ENCODE measurements around the gene CSNK2B. TPM values are rescaled to one million over a fixed set of nuclear protein-coding genes. Genes with fewer than 3 reads are reported as not detected.

Gene CSNK2B
- total RNA-seq, 1 experiment from 2014 or later, result 213 TPM

- in situ Hi-C loops (cut with HindIII; ENCODE audit: low pct_unique_long_range_greater_than_20kb, low sequenced_read_pairs), result no loop called here
- DNase-seq (ENCODE audit: low read depth, low spot score), result no peak
Measured at GRCh38 chr6:31719001-31719400, 53.1 kb downstream of the CSNK2B start.

Small RNAs within 50 kb of the gene (small RNA-seq; reads per million reads assigned to genes)
- gene LY6G6D (0 reads per million in 2 experiments), gene MIR4646 (0 reads per million in 2 experiments), gene MIR6832 (0 reads per million in 2 experiments), gene RF00019 (0 reads per million in 2 experiments), gene SNORA38 (10.4 to 27.6 reads per million in 2 experiments)

Other genes starting within 250 kb of the CSNK2B start
- gene MICB, start 167.9 kb upstream of the CSNK2B start, total RNA-seq (2014; rRNA removed; shearing (Covaris generic)), result 4.9 and 7.0 TPM in 2 replicates
- gene MCCD1, start 137.1 kb upstream of the CSNK2B start, total RNA-seq (2014; rRNA removed; shearing (Covaris generic)), result not detected in 2 replicates
- 384 and 391 TPM in 2 replicates for gene DDX39B, start 124.1 kb upstream of the CSNK2B start, total RNA-seq (2014; rRNA removed; shearing (Covaris generic))
- gene ATP6V1G2, start 119.5 kb upstream of the CSNK2B start, total RNA-seq (2014; rRNA removed; shearing (Covaris generic)), result 0.32 and 0.45 TPM in 2 replicates
- 17.2 and 17.8 TPM in 2 replicates for gene NFKBIL1, start 118.5 kb upstream of the CSNK2B start, total RNA-seq (2014; rRNA removed; shearing (Covaris generic))
- not detected in 2 replicates for gene LTA, start 93.8 kb upstream of the CSNK2B start, total RNA-seq (2014; rRNA removed; shearing (Covaris generic))
- gene TNF, start 90.5 kb upstream of the CSNK2B start, total RNA-seq (2014; rRNA removed; shearing (Covaris generic)), result not detected in 2 replicates
- gene LTB, start 83.7 kb upstream of the CSNK2B start, total RNA-seq (2014; rRNA removed; shearing (Covaris generic)), result not detected in 2 replicates
- not detected in 2 replicates for gene LST1, start 79.8 kb upstream of the CSNK2B start, total RNA-seq (2014; rRNA removed; shearing (Covaris generic))
- not detected in 2 replicates for gene NCR3, start 73.1 kb upstream of the CSNK2B start, total RNA-seq (2014; rRNA removed; shearing (Covaris generic))
- gene AIF1, start 50.8 kb upstream of the CSNK2B start, total RNA-seq (2014; rRNA removed; shearing (Covaris generic)), result not detected in 2 replicates
- 32.0 and 48.6 TPM in 2 replicates for gene PRRC2A, start 45.4 kb upstream of the CSNK2B start, total RNA-seq (2014; rRNA removed; shearing (Covaris generic))
- 110 and 149 TPM in 2 replicates for gene BAG6, start 13.4 kb upstream of the CSNK2B start, total RNA-seq (2014; rRNA removed; shearing (Covaris generic))
- gene APOM, start 10.2 kb upstream of the CSNK2B start, total RNA-seq (2014; rRNA removed; shearing (Covaris generic)), result 0.42 and 0.43 TPM in 2 replicates
- gene C6orf47, start 5.3 kb upstream of the CSNK2B start, total RNA-seq (2014; rRNA removed; shearing (Covaris generic)), result 24.5 and 25.6 TPM in 2 replicates
- 17.8 and 18.5 TPM in 2 replicates for gene GPANK1, start 1.1 kb upstream of the CSNK2B start, total RNA-seq (2014; rRNA removed; shearing (Covaris generic))
- gene LY6G5B, start 3.9 kb downstream of the CSNK2B start, total RNA-seq (2014; rRNA removed; shearing (Covaris generic)), result 0.85 and 0.87 TPM in 2 replicates
- 0.48 TPM in 1 of 2 replicates, not detected in the other for gene LY6G5C, start 15.0 kb downstream of the CSNK2B start, total RNA-seq (2014; rRNA removed; shearing (Covaris generic))
- gene ABHD16A, start 37.2 kb downstream of the CSNK2B start, total RNA-seq (2014; rRNA removed; shearing (Covaris generic)), result 53.0 and 55.0 TPM in 2 replicates
- not detected in 2 replicates for gene LY6G6F, start 40.8 kb downstream of the CSNK2B start, total RNA-seq (2014; rRNA removed; shearing (Covaris generic))
- gene LY6G6D, start 49.3 kb downstream of the CSNK2B start, total RNA-seq (2014; rRNA removed; shearing (Covaris generic)), result not detected in 2 replicates
- not detected in 2 replicates for gene LY6G6C, start 55.7 kb downstream of the CSNK2B start, total RNA-seq (2014; rRNA removed; shearing (Covaris generic))
- gene MPIG6B, start 57.3 kb downstream of the CSNK2B start, total RNA-seq (2014; rRNA removed; shearing (Covaris generic)), result not detected in 2 replicates
- 4.6 and 4.7 TPM in 2 replicates for gene DDAH2, start 63.2 kb downstream of the CSNK2B start, total RNA-seq (2014; rRNA removed; shearing (Covaris generic))
- gene CLIC1, start 70.5 kb downstream of the CSNK2B start, total RNA-seq (2014; rRNA removed; shearing (Covaris generic)), result 466 and 467 TPM in 2 replicates
- gene MSH5, start 73.9 kb downstream of the CSNK2B start, total RNA-seq (2014; rRNA removed; shearing (Covaris generic)), result 16.1 and 17.5 TPM in 2 replicates
- 1.1 and 1.7 TPM in 2 replicates for gene SAPCD1, start 96.6 kb downstream of the CSNK2B start, total RNA-seq (2014; rRNA removed; shearing (Covaris generic))
- gene VWA7, start 111.2 kb downstream of the CSNK2B start, total RNA-seq (2014; rRNA removed; shearing (Covaris generic)), result not detected in 2 replicates
- 38.9 and 53.0 TPM in 2 replicates for gene VARS1, start 129.7 kb downstream of the CSNK2B start, total RNA-seq (2014; rRNA removed; shearing (Covaris generic))
- gene LSM2, start 140.9 kb downstream of the CSNK2B start, total RNA-seq (2014; rRNA removed; shearing (Covaris generic)), result 45.6 and 47.0 TPM in 2 replicates
- gene HSPA1L, start 149.2 kb downstream of the CSNK2B start, total RNA-seq (2014; rRNA removed; shearing (Covaris generic)), result 0.29 TPM in 2 replicates
- 7.1 and 8.2 TPM in 2 replicates for gene HSPA1A, start 149.5 kb downstream of the CSNK2B start, total RNA-seq (2014; rRNA removed; shearing (Covaris generic))
- 104 TPM in 2 replicates for gene HSPA1B, start 161.7 kb downstream of the CSNK2B start, total RNA-seq (2014; rRNA removed; shearing (Covaris generic))
- 213 and 215 TPM in 2 replicates for gene NEU1, start 196.7 kb downstream of the CSNK2B start, total RNA-seq (2014; rRNA removed; shearing (Covaris generic))
- not detected in 2 replicates for gene SLC44A4, start 212.9 kb downstream of the CSNK2B start, total RNA-seq (2014; rRNA removed; shearing (Covaris generic))
- 39.4 and 47.7 TPM in 2 replicates for gene EHMT2, start 231.6 kb downstream of the CSNK2B start, total RNA-seq (2014; rRNA removed; shearing (Covaris generic))
- gene ZBTB12, start 236.0 kb downstream of the CSNK2B start, total RNA-seq (2014; rRNA removed; shearing (Covaris generic)), result 1.3 and 2.2 TPM in 2 replicates

Data from SK-MEL-5 (cell line).